ENCODE measurements around the gene CHD3.

The CHD3 gene

DNA sequence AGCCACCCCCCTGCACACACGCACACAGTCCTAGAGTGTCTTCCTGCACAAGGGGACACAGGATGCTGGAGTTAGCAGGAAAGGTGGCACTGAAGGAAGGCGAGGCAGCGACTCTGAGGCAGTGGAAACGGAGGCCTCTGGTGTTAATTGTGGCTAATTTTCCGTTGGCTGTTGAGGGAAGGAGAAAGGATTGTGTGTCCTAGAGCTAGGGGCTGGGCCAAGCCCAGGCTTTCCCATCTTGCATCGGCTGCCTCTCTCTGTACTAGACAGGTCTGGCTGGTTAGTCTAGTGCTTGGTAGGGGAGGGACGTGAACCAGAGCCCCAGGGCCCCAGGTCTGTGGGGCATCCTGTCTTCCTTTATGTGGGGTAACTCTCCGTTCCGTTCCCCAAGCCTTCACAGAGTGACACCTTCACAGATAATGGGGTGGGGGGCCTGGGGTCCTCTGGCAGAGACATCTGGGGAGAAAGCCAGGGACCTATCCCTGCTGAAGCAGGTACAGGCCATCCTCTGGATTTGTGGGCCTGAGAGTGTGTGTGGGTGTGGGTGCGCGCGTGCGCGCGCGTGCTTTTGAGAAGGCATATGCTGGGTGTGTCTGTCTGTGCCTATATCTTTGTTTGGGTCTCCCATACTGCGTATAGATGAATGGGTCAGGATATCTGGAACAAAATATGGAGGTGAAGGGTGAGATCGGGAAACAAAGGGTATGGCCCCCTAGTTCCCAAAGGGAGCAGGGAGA is at the start of gene CHD3:
Gene CHD3, plus strand, starts transcription at position 606 of the 737 bp plus-strand sequence. CDS start 212 bp downstream, outside the sequence.
- H3K4me3 ChIP-seq = peak within 1 kb of the TSS; percentile 88
- TF ChIP-seq CTCF (IDR thresholded peaks at IDR 0.05) = no peak
- peak within 1 kb of the TSS; percentile 80 to 86 for H3K27ac ChIP-seq
- DNase-seq (ENCODE audit: low spot score) = peak; percentile 77

- no peak for TF ChIP-seq CTCF (IDR thresholded peaks at IDR 0.05)
- Histone ChIP-seq H3K4me3 (no peak overlapping the region), H3K27ac (peak overlapping the region in 1 of 2 donors; percentile 99)
- peak; percentile 74 for DNase-seq (ENCODE audit: low spot score)
Observed at GRCh38 chr17:7839190-7839875, 49.3 kb upstream of the CHD3 start.

DNA sequence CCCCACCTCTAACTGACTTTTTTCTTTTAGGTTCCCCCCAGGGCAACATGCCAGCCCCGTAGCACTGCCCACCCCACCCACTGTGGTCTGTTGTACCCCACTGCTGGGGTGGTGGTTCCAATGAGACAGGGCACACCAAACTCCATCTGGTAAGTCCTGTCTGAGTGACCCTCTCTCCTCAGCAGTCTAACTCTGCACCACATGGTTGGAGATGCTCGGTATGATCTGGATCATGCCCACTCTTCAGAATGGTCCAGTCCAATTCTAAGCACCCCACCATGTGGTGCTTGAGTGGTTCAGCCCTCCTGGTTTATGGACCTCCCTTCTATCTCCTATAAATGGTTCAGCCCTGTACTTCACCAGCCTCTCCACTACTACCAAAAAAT is 48.7 kb upstream of the CHD3 start:
- no peak overlapping the region for H3K4me3 ChIP-seq
- peak; percentile 68 for DNase-seq (ENCODE audit: low spot score)
- no peak for TF ChIP-seq CTCF (IDR thresholded peaks at IDR 0.05)

DNA sequence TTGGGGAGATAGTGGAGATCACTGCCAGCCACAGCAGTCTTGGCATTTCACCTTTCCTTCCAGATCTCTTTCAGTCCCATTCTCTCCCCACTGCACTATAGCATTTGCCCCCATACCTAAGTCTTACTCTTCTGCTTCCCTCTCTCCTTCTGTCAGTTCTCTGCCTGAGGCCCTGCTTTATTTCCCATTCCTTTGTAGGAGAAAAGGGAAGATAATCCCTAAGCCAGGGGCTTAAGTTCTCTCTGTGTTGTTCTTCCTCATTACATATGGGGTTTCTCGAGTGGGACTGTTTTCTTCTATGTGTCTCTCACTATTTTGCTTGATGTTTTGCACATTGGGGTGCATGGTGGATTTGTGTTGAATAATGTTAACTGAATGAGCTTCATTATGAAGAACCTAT is 48.1 kb upstream of the CHD3 start:
- no peak for TF ChIP-seq CTCF (IDR thresholded peaks at IDR 0.05)
- H3K27ac ChIP-seq = peak overlapping the region; percentile 8 to 93
- no peak for DNase-seq (ENCODE audit: low spot score)
- H3K4me3 ChIP-seq = no peak overlapping the region

More for the DNA sequence above, 48.7 kb upstream of the CHD3 start:
- H3K27ac ChIP-seq = peak overlapping the region in 1 of 2 donors; percentile 8

DNA sequence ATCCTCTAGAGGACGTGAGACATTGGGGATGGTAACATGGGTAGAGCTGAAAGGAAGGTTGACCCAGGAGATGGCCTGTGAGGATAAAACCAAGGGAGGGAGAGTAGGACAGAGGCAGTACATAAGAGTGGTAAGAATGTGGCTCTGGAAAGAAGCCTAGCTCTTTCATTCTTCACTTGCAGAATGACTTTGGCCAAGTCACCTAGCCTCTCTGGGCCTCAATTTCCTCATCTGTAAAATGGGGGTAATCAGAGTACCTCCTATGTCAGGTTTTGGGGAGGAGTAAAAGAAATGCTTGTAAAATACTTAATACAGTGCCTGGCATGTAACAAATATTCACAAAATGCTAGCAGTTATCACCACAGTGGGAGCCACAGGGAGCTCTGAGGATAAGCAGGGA is 47.7 kb upstream of the CHD3 start:
- Histone ChIP-seq H3K4me3 (peak overlapping the region; percentile 76), H3K27ac (peak overlapping the region; percentile 93)
- no peak for TF ChIP-seq CTCF (IDR thresholded peaks at IDR 0.05)
- no peak for DNase-seq (ENCODE audit: low spot score)

DNA sequence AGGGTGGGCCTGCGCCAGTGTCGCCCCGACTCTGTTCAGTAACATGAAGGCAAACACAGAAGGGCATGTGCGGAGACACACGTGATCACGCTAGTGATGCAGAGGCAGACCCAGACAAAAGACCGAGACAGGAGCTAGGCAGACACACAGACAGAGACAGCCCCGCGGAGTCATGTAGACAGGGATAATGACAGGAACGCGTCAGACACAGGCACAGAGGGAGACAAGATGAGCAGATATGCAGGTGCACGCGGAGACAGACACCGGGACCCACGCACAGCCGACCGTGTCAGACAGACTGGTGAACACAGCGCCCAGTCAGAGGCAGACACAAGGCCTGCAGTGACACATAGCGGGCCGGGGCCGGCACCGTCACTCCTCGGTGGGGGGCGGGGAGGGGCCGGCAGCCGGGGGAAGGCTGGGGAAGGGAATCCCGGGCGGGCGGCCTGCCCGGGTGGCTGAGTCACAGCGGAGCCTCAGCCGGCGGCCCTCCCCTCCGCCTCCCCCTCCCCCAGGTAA is 47.1 kb upstream of the CHD3 start:
- no peak for TF ChIP-seq CTCF (IDR thresholded peaks at IDR 0.05)
- DNase-seq (ENCODE audit: low spot score) = peak; percentile 96
- Histone ChIP-seq H3K27ac (peak overlapping the region; percentile 93), H3K4me3 (peak overlapping the region; percentile 76)

Data from coronary artery (tissue), 2 donors.